ENCODE measurements around the gene UST.

UST gene

DNA sequence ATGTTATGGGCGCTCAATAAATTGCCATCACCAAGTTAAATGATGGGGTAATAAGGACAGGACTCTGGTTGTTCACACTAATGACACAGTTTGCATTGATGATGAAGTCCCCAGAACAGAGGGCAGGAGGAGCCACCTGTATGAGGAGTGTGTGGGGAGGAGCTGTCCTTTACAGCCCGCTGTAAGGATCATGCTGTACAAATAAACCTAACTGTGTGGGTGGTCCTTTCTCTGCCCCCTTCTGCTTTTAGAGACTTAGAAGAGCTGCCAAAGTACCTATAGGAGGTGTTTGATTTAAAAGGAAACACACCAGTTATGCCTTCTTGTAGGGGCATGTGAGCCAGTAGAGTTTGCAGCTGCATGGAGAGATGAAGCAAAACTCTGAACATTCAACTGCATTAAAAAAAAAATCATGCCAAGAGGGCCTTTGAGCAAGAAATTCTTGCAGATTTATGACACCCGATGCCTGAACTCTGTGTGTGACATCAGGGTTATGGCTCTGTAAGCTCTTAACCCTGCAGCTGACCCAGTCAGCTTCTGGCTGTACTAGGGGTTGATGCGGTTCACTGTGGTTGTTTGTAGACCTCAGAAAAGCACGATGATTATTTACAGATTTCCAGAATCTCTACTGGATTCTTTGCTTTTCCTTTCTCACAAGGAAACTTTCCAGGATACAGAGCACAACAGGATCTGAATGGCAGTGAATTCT lies 67.4 kb downstream of the UST start:
- H3K79me2 ChIP-seq (ENCODE audit: control insufficient read depth, low read length), result no peaks in the 10 kb centered on the region

DNA sequence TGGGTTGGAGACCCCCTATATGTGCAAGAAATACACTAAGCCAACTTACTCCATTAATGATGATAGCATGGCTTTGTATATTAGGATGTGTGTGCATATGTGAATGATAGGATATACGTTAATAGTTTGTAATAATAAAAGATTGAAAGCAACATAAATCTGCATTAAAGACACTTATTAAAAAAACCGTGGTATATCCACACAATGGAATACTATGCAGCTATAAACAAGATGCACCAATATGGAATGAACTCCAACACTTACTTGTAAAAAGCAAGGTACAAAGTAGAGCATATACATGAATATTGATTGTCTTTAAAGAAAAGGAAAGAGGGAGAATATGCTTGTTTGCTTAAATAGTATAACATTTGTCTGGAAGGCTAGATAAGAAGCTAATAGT lies 68.0 kb downstream of the UST start:
- TF ChIP-seq, protein P1, sequence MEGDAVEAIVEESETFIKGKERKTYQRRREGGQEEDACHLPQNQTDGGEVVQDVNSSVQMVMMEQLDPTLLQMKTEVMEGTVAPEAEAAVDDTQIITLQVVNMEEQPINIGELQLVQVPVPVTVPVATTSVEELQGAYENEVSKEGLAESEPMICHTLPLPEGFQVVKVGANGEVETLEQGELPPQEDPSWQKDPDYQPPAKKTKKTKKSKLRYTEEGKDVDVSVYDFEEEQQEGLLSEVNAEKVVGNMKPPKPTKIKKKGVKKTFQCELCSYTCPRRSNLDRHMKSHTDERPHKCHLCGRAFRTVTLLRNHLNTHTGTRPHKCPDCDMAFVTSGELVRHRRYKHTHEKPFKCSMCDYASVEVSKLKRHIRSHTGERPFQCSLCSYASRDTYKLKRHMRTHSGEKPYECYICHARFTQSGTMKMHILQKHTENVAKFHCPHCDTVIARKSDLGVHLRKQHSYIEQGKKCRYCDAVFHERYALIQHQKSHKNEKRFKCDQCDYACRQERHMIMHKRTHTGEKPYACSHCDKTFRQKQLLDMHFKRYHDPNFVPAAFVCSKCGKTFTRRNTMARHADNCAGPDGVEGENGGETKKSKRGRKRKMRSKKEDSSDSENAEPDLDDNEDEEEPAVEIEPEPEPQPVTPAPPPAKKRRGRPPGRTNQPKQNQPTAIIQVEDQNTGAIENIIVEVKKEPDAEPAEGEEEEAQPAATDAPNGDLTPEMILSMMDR (IDR thresholded peaks at IDR 0.05; ENCODE audit: low read depth, low read length, poor library complexity, severe bottlenecking), result no peak
- TF ChIP-seq EZH2phosphoT487 (IDR thresholded peaks at IDR 0.05; ENCODE audit: borderline replicate concordance, low read length), result no peak
- Histone ChIP-seq H3F3A (ENCODE audit: control insufficient read depth, insufficient read depth) (no peaks in the 10 kb centered on the region), H3K4me3 (ENCODE audit: low read length) (no peak overlapping the region), H3K79me2 (ENCODE audit: control insufficient read depth, low read length) (no peaks in the 10 kb centered on the region), H3K27ac (ENCODE audit: low read depth, low read length) (no peak overlapping the region), H3K9me3 (ENCODE audit: control insufficient read depth, insufficient read depth, low read length) (no peaks in the 10 kb centered on the region), H3K4me2 (ENCODE audit: low read length) (no peak overlapping the region), H3K4me1 (ENCODE audit: control insufficient read depth, low read length) (no peaks in the 10 kb centered on the region), H3K36me3 (ENCODE audit: control insufficient read depth, low read length) (no peaks in the 10 kb centered on the region), H3K9me2 (replicated peaks; ENCODE audit: control insufficient read depth, low read length) (no peaks in the 10 kb centered on the region), H3K27me3 (ENCODE audit: control insufficient read depth, low read length) (peaks cover 6% of the 10 kb centered on the region; the same call in 1 of the 2 replicates), H4K20me1 (ENCODE audit: control insufficient read depth, insufficient read depth, low read depth, low read length) (no peaks in the 10 kb centered on the region)

More for the DNA sequence above, 67.4 kb downstream of the UST start:
- H3K36me3 ChIP-seq (ENCODE audit: control insufficient read depth, low read length), result no peaks in the 10 kb centered on the region
- H3K27me3 ChIP-seq (ENCODE audit: control insufficient read depth, low read length), result peaks cover 6% of the 10 kb centered on the region; the same call in 1 of the 2 replicates
- H3K9me2 ChIP-seq (replicated peaks; ENCODE audit: control insufficient read depth, low read length), result no peaks in the 10 kb centered on the region
- H3K4me1 ChIP-seq (ENCODE audit: control insufficient read depth, low read length), result no peaks in the 10 kb centered on the region
- no peak overlapping the region for H3K4me2 ChIP-seq (ENCODE audit: low read length)
- no peaks in the 10 kb centered on the region for H3K9me3 ChIP-seq (ENCODE audit: control insufficient read depth, insufficient read depth, low read length)
- no peak for TF ChIP-seq EZH2phosphoT487 (IDR thresholded peaks at IDR 0.05; ENCODE audit: borderline replicate concordance, low read length)
- TF ChIP-seq, protein P1 (IDR thresholded peaks at IDR 0.05; ENCODE audit: low read depth, low read length, poor library complexity, severe bottlenecking), result no peak
- H3K4me3 ChIP-seq (ENCODE audit: low read length), result no peak overlapping the region
- H4K20me1 ChIP-seq (ENCODE audit: control insufficient read depth, insufficient read depth, low read depth, low read length), result no peaks in the 10 kb centered on the region
- H3F3A ChIP-seq (ENCODE audit: control insufficient read depth, insufficient read depth), result no peaks in the 10 kb centered on the region
- H3K27ac ChIP-seq (ENCODE audit: low read depth, low read length), result no peak overlapping the region

DNA sequence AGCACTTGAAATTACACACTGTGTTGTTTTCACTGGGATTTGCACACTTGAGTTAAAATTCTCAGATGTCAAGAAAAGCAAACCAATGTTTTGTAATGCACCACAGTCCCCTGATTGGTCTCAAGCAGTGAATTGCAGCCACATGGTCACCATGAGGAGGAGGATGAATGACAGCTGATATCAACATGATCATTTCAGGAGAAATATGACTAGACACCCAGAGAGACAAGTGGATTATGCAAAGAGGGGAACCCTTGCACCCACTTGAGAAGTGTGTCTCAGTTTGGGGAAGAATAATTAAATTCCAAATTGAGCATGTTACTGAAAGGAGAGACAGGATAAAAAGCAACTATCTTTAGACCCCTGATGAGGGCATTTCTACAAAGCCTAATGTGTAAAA lies 69.3 kb downstream of the UST start:
- Histone ChIP-seq H3K4me3 (ENCODE audit: low read length) (no peak overlapping the region), H3K4me2 (ENCODE audit: low read length) (no peak overlapping the region), H3K36me3 (ENCODE audit: control insufficient read depth, low read length) (no peaks in the 10 kb centered on the region), H3K27me3 (ENCODE audit: control insufficient read depth, low read length) (peaks cover 6% of the 10 kb centered on the region; the same call in 1 of the 2 replicates), H3K79me2 (ENCODE audit: control insufficient read depth, low read length) (no peaks in the 10 kb centered on the region), H4K20me1 (ENCODE audit: control insufficient read depth, insufficient read depth, low read depth, low read length) (no peaks in the 10 kb centered on the region), H3K9me2 (replicated peaks; ENCODE audit: control insufficient read depth, low read length) (no peaks in the 10 kb centered on the region), H3K4me1 (ENCODE audit: control insufficient read depth, low read length) (no peaks in the 10 kb centered on the region), H3F3A (ENCODE audit: control insufficient read depth, insufficient read depth) (no peaks in the 10 kb centered on the region), H3K27ac (ENCODE audit: low read depth, low read length) (no peak overlapping the region), H3K9me3 (ENCODE audit: control insufficient read depth, insufficient read depth, low read length) (no peaks in the 10 kb centered on the region)
- TF ChIP-seq EZH2phosphoT487 (IDR thresholded peaks at IDR 0.05; ENCODE audit: borderline replicate concordance, low read length), result no peak
- TF ChIP-seq, protein P1 (IDR thresholded peaks at IDR 0.05; ENCODE audit: low read depth, low read length, poor library complexity, severe bottlenecking), result no peak
